Activated T-cell treated with anti-CD3 and anti-CD28 coated beads, Interleukin-2, amount 50 U/mL, for 72 hours (primary cell): Measurements from ENCODE around the gene NKAIN1. TPM values are rescaled to one million over a fixed set of nuclear protein-coding genes. Genes with fewer than 3 reads are reported as not detected.
"Not testable (repeated sequence)": the region's sequence is repeated elsewhere in the genome, so short reads cannot be mapped to it uniquely, and the experiment has no call there.

Experiments used
- ATAC-seq, 2 donors: fragments of 150-1000 bp; cut with Tn5 transposase; replicated peaks in 1 of 2; 2 replicates each; pipeline ENCODE4 v1.10.0; 2021; ENCODE audit warnings: moderate library complexity in 2 of 2, mild to moderate bottlenecking in 1 of 2
- DNase-seq, 2 donors: peaks; one replicate each; pipeline ENCODE4 v3.0.0; 2021 to 2022; ENCODE audit warnings: mixed read lengths in 1 of 2
- H3K27ac Mint-ChIP-seq: one replicate; pipeline ENCODE4 v1.8.0; 2022; ENCODE audit warnings: mild to moderate bottlenecking, moderate library complexity, mixed read lengths
- H3K27me3 Mint-ChIP-seq: one replicate; pipeline ENCODE4 v1.8.0; 2022; ENCODE audit warnings: low read depth, mixed read lengths
- H3K36me3 Mint-ChIP-seq, 2 donors: one replicate each; pipeline ENCODE4 v1.8.0; 2022; ENCODE audit warnings: mixed read lengths in 2 of 2, mild to moderate bottlenecking in 1 of 2; ENCODE audit not compliant: insufficient read depth in 2 of 2
- H3K4me1 Mint-ChIP-seq: one replicate; pipeline ENCODE4 v1.8.0; 2022; ENCODE audit warnings: low read depth, mixed read lengths
- H3K4me3 Mint-ChIP-seq, 2 donors: one replicate each; pipeline ENCODE4 v1.8.0; 2022; ENCODE audit warnings: mild to moderate bottlenecking in 2 of 2, mixed read lengths in 2 of 2, moderate library complexity in 2 of 2
- H3K9me3 Mint-ChIP-seq, 2 donors: one replicate each; pipeline ENCODE4 v1.8.0; 2022; ENCODE audit warnings: mixed read lengths in 2 of 2
- total RNA-seq, 2 donors: library from RNA; stranded (reverse); gene quantifications; one replicate each; pipeline ENCODE4 v1.2.3, GENCODE V29; 2022

NKAIN1 gene
- total RNA-seq, 2 donors from 2014 or later = not detected

- Mint-ChIP-seq H3K4me3 (peak overlapping the region; percentile 76 to 79), H3K27ac (no peak overlapping the region), H3K27me3 (peaks cover 36% of the 10 kb centered on the region), H3K36me3 (peaks cover 0 to 2% of the 10 kb centered on the region in 2 donors), H3K9me3 (no peaks in the 10 kb centered on the region), H3K4me1 (peaks cover 10% of the 10 kb centered on the region)
- DNase-seq (peak; percentile 65 to 72), ATAC-seq (peak; percentile 78 to 80)
Observed at GRCh38 chr1:31181515-31182343, 58.0 kb downstream of the NKAIN1 start.

- H3K27ac Mint-ChIP-seq = no peak overlapping the region
- no peak for DNase-seq
- peaks cover 0 to 2% of the 10 kb centered on the region in 2 donors for H3K36me3 Mint-ChIP-seq
- ATAC-seq = no peak
- H3K4me3 Mint-ChIP-seq = no peak overlapping the region
- H3K9me3 Mint-ChIP-seq = no peaks in the 10 kb centered on the region
- H3K27me3 Mint-ChIP-seq = peaks cover 34% of the 10 kb centered on the region
- H3K4me1 Mint-ChIP-seq = peaks cover 10% of the 10 kb centered on the region
Observed at GRCh38 chr1:31180338-31180737, 59.3 kb downstream of the NKAIN1 start.

GRCh38 chr1:31176291-31176690 lies 63.4 kb downstream of the NKAIN1 start:
- H3K4me1 Mint-ChIP-seq, H3K9me3 Mint-ChIP-seq, H3K4me3 Mint-ChIP-seq, H3K27ac Mint-ChIP-seq, H3K36me3 Mint-ChIP-seq, DNase-seq, ATAC-seq: not testable (repeated sequence)
- H3K27me3 Mint-ChIP-seq = peaks cover 18% of the 10 kb centered on the region

DNA sequence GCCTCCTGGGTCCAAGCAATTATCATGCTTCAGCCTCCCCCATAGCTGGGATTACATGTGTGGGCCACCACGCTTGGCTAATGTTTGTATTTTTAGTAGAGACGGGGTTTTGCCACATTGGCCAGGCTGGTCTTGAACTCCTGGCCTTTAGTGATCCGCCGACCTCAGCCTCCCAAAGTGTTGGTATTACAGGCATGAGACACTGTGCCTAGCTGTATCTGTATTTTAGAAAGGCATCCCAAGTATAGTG lies 69.3 kb downstream of the NKAIN1 start:
- ATAC-seq (no peak), DNase-seq (no peak)
- Mint-ChIP-seq H3K27ac (peak overlapping the region; percentile 35), H3K27me3 (no peaks in the 10 kb centered on the region), H3K9me3 (no peaks in the 10 kb centered on the region), H3K4me3 (no peak overlapping the region), H3K4me1 (peaks cover 10% of the 10 kb centered on the region), H3K36me3 (peaks cover 0 to 2% of the 10 kb centered on the region in 2 donors)

GRCh38 chr1:31166462-31166861 lies 73.2 kb downstream of the NKAIN1 start:
- peaks cover 7% of the 10 kb centered on the region for H3K27me3 Mint-ChIP-seq
- H3K4me1 Mint-ChIP-seq = peaks cover 17% of the 10 kb centered on the region
- no peak overlapping the region for H3K4me3 Mint-ChIP-seq
- H3K36me3 Mint-ChIP-seq = no peaks in the 10 kb centered on the region
- H3K27ac Mint-ChIP-seq = no peak overlapping the region
- H3K9me3 Mint-ChIP-seq = no peaks in the 10 kb centered on the region
- no peak for ATAC-seq
- DNase-seq = no peak

DNA sequence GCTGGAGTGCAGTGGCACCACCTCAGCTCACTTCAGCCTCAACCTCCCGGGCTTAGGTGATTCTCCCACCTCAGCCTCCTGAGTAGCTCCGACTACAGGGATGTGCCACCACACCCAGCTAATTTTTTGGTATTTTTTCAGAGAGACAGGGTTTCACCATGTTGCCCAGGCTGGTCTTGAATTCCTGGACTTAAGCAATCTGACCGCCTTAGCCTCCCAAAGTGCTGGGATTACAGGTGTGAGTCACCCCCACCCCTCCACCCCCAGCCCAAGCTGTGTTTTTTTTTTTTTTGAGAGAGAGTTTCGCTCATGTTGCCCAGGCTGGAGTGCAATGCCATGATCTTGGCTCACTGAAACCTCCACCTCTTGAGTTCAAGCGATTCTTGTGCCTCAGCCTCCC lies 75.4 kb downstream of the NKAIN1 start:
- DNase-seq = no peak
- peaks cover 7% of the 10 kb centered on the region for H3K27me3 Mint-ChIP-seq
- no peak overlapping the region for H3K27ac Mint-ChIP-seq
- H3K9me3 Mint-ChIP-seq = no peaks in the 10 kb centered on the region
- H3K4me1 Mint-ChIP-seq = peaks cover 7% of the 10 kb centered on the region
- ATAC-seq = no peak
- no peaks in the 10 kb centered on the region for H3K36me3 Mint-ChIP-seq
- no peak overlapping the region for H3K4me3 Mint-ChIP-seq

GRCh38 chr1:31163866-31164265 lies 75.8 kb downstream of the NKAIN1 start:
- H3K9me3 Mint-ChIP-seq = no peaks in the 10 kb centered on the region
- H3K27ac Mint-ChIP-seq = no peak overlapping the region
- H3K36me3 Mint-ChIP-seq = no peaks in the 10 kb centered on the region
- peaks cover 7% of the 10 kb centered on the region for H3K27me3 Mint-ChIP-seq
- no peak for ATAC-seq
- no peak overlapping the region for H3K4me3 Mint-ChIP-seq
- peaks cover 7% of the 10 kb centered on the region for H3K4me1 Mint-ChIP-seq
- DNase-seq = no peak

DNA sequence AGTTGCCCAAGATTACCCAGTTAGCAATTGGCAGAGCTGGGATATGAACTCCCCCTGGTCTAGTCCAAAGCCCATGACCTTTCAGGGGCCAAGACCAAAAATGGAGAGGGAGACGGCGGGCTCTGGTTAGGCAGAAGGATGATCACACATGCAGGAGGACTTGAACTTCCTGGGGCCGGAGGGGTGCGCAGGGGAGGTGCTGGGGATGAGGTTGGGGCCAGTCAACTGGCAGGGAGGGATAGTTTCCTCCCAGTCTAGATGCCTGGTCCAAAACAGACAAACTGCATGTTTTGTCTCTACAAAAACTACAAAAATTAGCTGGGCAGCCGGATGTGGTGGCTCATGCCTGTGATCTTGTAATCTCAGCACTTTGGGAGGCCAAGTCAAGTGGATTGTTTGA lies 78.1 kb downstream of the NKAIN1 start:
- Mint-ChIP-seq H3K36me3 (no peaks in the 10 kb centered on the region), H3K4me1 (peaks cover 7% of the 10 kb centered on the region), H3K27me3 (peaks cover 7% of the 10 kb centered on the region), H3K4me3 (peak overlapping the region; percentile 15 to 56), H3K27ac (no peak overlapping the region), H3K9me3 (no peaks in the 10 kb centered on the region)
- ATAC-seq (no peak), DNase-seq (no peak)

DNA sequence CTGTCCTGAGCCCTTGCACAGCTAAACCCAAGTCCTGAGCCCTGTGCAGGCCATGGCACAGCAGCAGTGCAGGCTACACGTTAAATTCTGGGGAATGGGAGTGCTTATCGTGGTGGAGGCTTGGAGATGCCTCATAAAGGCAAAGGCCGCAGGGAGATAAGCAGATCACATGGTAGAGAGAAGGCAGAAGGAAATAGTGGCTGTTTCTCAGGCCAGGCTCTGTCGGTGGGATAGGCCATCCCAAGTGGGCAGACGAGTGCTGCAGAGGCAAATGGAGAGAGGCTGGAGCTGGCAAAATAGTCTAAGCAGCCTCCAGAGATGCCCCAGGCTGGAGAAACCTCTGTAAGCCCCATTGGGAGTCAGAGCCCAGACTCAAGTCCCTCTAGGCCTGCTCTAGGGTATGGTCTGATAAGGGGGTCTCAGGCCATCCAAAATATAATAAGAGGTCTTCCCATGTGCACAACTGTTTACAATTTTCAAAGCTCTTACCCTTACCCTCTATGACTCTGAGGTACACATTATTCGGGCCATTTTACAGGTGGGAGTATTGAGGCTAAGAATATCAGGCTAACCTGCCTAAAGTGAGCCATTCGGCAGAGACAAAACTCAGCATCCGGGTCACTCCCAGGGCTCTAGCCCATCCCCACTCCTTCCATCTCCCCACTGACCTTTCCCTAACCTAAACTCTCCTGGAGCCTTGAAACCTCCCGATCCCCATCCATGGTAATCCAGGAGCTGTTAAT lies 79.6 kb downstream of the NKAIN1 start:
- ATAC-seq (no peak), DNase-seq (no peak)
- H3K27ac Mint-ChIP-seq = no peak overlapping the region
- no peaks in the 10 kb centered on the region for H3K9me3 Mint-ChIP-seq
- H3K27me3 Mint-ChIP-seq = peaks cover 7% of the 10 kb centered on the region
- H3K4me3 Mint-ChIP-seq = no peak overlapping the region
- H3K4me1 Mint-ChIP-seq = peaks cover 7% of the 10 kb centered on the region
- no peaks in the 10 kb centered on the region for H3K36me3 Mint-ChIP-seq

DNA sequence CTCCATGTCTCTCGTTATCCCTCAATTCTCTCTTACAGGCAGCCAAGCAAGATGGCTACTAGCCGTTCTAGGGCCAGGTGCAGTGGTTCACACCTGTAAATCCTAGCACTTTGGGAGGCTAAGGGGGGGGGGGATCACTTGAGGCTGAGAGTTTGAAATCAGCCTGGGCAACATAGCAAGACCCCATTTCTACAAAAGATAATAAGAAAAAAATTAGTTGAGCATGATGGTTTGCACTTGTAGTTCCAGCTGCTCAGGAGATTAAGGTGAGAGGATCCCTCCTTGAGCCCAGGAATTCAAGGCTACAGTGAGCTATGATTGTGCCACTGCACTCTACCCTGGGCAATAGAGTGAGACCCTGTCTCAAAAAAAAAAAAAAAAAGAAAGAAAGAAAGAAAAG lies 80.4 kb downstream of the NKAIN1 start:
- no peak for DNase-seq
- Mint-ChIP-seq H3K27me3 (peaks cover 7% of the 10 kb centered on the region), H3K4me1 (peaks cover 7% of the 10 kb centered on the region), H3K9me3 (no peaks in the 10 kb centered on the region), H3K27ac (no peak overlapping the region), H3K4me3 (no peak overlapping the region), H3K36me3 (no peaks in the 10 kb centered on the region)
- no peak for ATAC-seq

GRCh38 chr1:31155216-31155806 lies 84.4 kb downstream of the NKAIN1 start:
- no peaks in the 10 kb centered on the region for H3K9me3 Mint-ChIP-seq
- H3K27ac Mint-ChIP-seq = peak overlapping the region; percentile 65
- no peaks in the 10 kb centered on the region for H3K36me3 Mint-ChIP-seq

GRCh38 chr1:31154632-31155215 lies 85.0 kb downstream of the NKAIN1 start:
- ATAC-seq (peak; percentile 82 to 84), DNase-seq (peak; percentile 73 to 76)
- peak overlapping the region; percentile 75 for H3K27ac Mint-ChIP-seq
- H3K36me3 Mint-ChIP-seq = no peaks in the 10 kb centered on the region
- H3K4me1 Mint-ChIP-seq = no peaks in the 10 kb centered on the region
- peak overlapping the region; percentile 81 to 90 for H3K4me3 Mint-ChIP-seq
- no peaks in the 10 kb centered on the region for H3K9me3 Mint-ChIP-seq
- no peaks in the 10 kb centered on the region for H3K27me3 Mint-ChIP-seq

More at GRCh38 chr1:31155216-31155806, 84.4 kb downstream of the NKAIN1 start:
- Mint-ChIP-seq H3K27me3 (no peaks in the 10 kb centered on the region), H3K4me1 (no peaks in the 10 kb centered on the region), H3K4me3 (peak overlapping the region; percentile 81 to 90)
- DNase-seq (peak; percentile 71 to 81), ATAC-seq (peak; percentile 88 to 89)

DNA sequence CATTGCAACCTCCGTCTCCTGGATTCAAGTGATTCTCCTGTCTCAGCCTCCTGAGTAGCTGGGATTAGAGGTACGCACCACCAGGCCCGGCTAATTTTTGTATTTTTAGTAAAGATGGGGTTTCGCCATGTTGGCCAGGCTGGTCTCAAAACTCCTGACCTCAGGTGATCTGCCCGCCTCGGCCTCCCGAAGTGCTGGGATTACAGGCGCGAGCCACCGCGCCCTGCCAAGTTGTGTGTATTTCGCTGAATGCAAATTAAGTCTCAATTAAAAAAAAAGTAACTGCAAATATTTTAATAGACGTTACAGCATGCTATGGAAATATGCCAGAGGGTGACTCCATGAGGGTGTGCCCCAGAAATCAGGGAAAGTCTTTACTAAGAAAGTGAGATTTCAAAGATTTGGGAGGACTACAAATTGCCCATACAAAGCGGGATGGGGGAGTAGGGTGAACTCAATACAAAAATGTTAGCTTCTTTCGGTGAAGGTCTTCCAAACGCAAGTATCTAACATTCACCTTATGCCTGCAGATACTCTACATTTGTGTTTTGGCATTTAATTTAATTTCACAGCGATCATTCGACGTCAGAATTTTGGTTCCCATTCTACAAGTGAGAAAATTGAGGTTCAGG lies 85.6 kb downstream of the NKAIN1 start:
- Mint-ChIP-seq H3K4me1 (no peaks in the 10 kb centered on the region), H3K36me3 (no peaks in the 10 kb centered on the region), H3K4me3 (peak overlapping the region; percentile 81 to 86), H3K9me3 (no peaks in the 10 kb centered on the region), H3K27ac (peak overlapping the region; percentile 75), H3K27me3 (no peaks in the 10 kb centered on the region)
- no peak for DNase-seq
- no peak for ATAC-seq
